T-cell (primary cell): ENCODE measurements around the gene SCN5A. TPM values are rescaled to one million over a fixed set of nuclear protein-coding genes. Genes with fewer than 3 reads are reported as not detected.

Experiments used
- ATAC-seq, 4 experiments: fragments of 200-7000 bp in 3 of 4; fragments of 150-1000 bp in 1 of 4; cut with Tn5 transposase; replicated peaks in 1 of 4; 1 replicate in 3 of 4; 2 replicates in 1 of 4; pipeline ENCODE4 v1.10.0; 2021; ENCODE audit warnings: moderate library complexity in 3 of 4, mild to moderate bottlenecking in 2 of 4, moderate number of reproducible peaks in 1 of 4
- CTCF ChIA-PET, 2 donors: fragments of 300-600 bp; sonication (Branson Sonifier 250); formaldehyde crosslinking; loops; one replicate each; lab custom pipeline; 2022; ENCODE audit warnings: antibody characterized with exemption in 2 of 2; lab: Charles Lee
- POLR2A ChIA-PET, 2 donors: fragments of 300-600 bp; sonication (Branson Sonifier 250); formaldehyde crosslinking; loops; one replicate each; lab custom pipeline; 2022; ENCODE audit warnings: antibody characterized with exemption in 2 of 2; lab: Charles Lee
- DNase-seq, 35 experiments: peaks; one replicate each; pipeline versions ENCODE4 v3.0.0 to v3.0.0-alpha.2; 2013 to 2023
- H3K27ac ChIP-seq: one replicate; pipeline ENCODE4 v1.5.1; 2013; ENCODE audit warnings: low read length
- H3K27me3 ChIP-seq, 2 experiments: replicated peaks in 1 of 2; 1 replicate in 1 of 2; 2 replicates in 1 of 2; pipeline versions ENCODE4 v1.6.1 to v1.7.0; 2013; ENCODE audit warnings: low read length in 1 of 2, mixed read lengths in 1 of 2; ENCODE audit not compliant: control insufficient read depth in 2 of 2, insufficient read depth in 2 of 2; ENCODE audit errors: extremely low read depth in 1 of 2
- H3K36me3 ChIP-seq, 2 donors: 1 replicate in 1 of 2; 2 replicates in 1 of 2; pipeline versions ENCODE4 v1.6.1 to v1.7.0; 2013; ENCODE audit warnings: low read length in 1 of 2; ENCODE audit not compliant: control insufficient read depth in 2 of 2, insufficient read depth in 1 of 2; ENCODE audit errors: extremely low read depth in 1 of 2
- H3K4me1 ChIP-seq, 2 experiments: 1 replicate in 1 of 2; 2 replicates in 1 of 2; pipeline versions ENCODE4 v1.6.1 to v1.7.0; 2013; ENCODE audit warnings: low read length in 2 of 2, mixed read lengths in 1 of 2; ENCODE audit not compliant: insufficient read depth in 2 of 2, control insufficient read depth in 1 of 2; ENCODE audit errors: extremely low read depth in 1 of 2
- H3K4me3 ChIP-seq, 2 donors: 1 replicate in 1 of 2; 2 replicates in 1 of 2; pipeline versions ENCODE4 v1.5.1 to v1.7.0; 2013; ENCODE audit warnings: mild to moderate bottlenecking in 2 of 2, low read length in 1 of 2, moderate library complexity in 1 of 2; ENCODE audit not compliant: control insufficient read depth in 1 of 2; ENCODE audit errors: extremely low read depth in 1 of 2
- H3K9me3 ChIP-seq: 2 replicates; pipeline ENCODE4 v1.7.0; 2013
- H3K27ac Mint-ChIP-seq, 2 donors: one replicate each; pipeline ENCODE4 v1.8.0; 2020 to 2021; ENCODE audit warnings: mild to moderate bottlenecking in 2 of 2, mixed read lengths in 2 of 2
- H3K27me3 Mint-ChIP-seq, 2 donors: one replicate each; pipeline ENCODE4 v1.8.0; 2021 to 2022; ENCODE audit warnings: mixed read lengths in 2 of 2
- H3K36me3 Mint-ChIP-seq: one replicate; pipeline ENCODE4 v1.8.0; 2021; ENCODE audit warnings: mixed read lengths
- H3K4me1 Mint-ChIP-seq, 3 donors: one replicate each; pipeline ENCODE4 v1.8.0; 2020 to 2022; ENCODE audit warnings: mixed read lengths in 3 of 3, mild to moderate bottlenecking in 1 of 3
- H3K4me3 Mint-ChIP-seq, 3 donors: one replicate each; pipeline ENCODE4 v1.8.0; 2020 to 2022; ENCODE audit warnings: mild to moderate bottlenecking in 3 of 3, mixed read lengths in 3 of 3, moderate library complexity in 3 of 3
- H3K9me3 Mint-ChIP-seq, 3 donors: one replicate each; pipeline ENCODE4 v1.8.0; 2020 to 2022; ENCODE audit warnings: mixed read lengths in 3 of 3
- WGBS: methylation state at CpG from one replicate; pipeline ENCODE4 v1.1.5; 2013; ENCODE audit warnings: missing lambda C conversion rate; ENCODE audit not compliant: insufficient coverage; 5-methylcytosine and 5-hydroxymethylcytosine counted together
- total RNA-seq, 35 experiments: library from RNA in 6 of 35; stranded (reverse) in 6 of 35; fragments of 120-200 nt in 1 of 35; gene quantifications; one replicate each; pipeline versions ENCODE4 v1.2.1 to v1.2.4 and lab custom pipeline; 2013 to 2026

SCN5A gene
- total RNA-seq, 5 donors from 2014 or later (not counting 1 experiment from before 2014, with no cell fraction given), result 0.12 to 0.47 (median 0.23) TPM; not detected in 2

GRCh38 chr3:38585791-38586420 lies 63.6 kb downstream of the SCN5A start:
- H3K27ac Mint-ChIP-seq, result no peak overlapping the region
- no peaks in the 10 kb centered on the region for H3K36me3 ChIP-seq
- no peak overlapping the region for H3K4me3 Mint-ChIP-seq
- no peaks in the 10 kb centered on the region for H3K4me1 ChIP-seq
- H3K9me3 ChIP-seq, result no peaks in the 10 kb centered on the region
- H3K27ac ChIP-seq, result no peak overlapping the region
- peaks cover 0 to 19% of the 10 kb centered on the region in 2 experiments for H3K27me3 ChIP-seq
- H3K27me3 Mint-ChIP-seq, result peaks cover 3 to 17% of the 10 kb centered on the region in 2 donors
- CTCF ChIA-PET, result no interaction called here
- no peaks in the 10 kb centered on the region for H3K4me1 Mint-ChIP-seq
- no peak overlapping the region for H3K4me3 ChIP-seq
- ATAC-seq (peak in 1 of 4 experiments; percentile 13), DNase-seq (peak in 3 of 35 experiments; percentile 2 to 19 (median 2))
- H3K36me3 Mint-ChIP-seq, result no peaks in the 10 kb centered on the region
- H3K9me3 Mint-ChIP-seq, result no peaks in the 10 kb centered on the region
- POLR2A ChIA-PET, result no interaction called here
- WGBS, result 88% methylated on average over 6 of the region's 8 CpGs

GRCh38 chr3:38583688-38584087 lies 65.8 kb downstream of the SCN5A start:
- no peaks in the 10 kb centered on the region for H3K36me3 ChIP-seq
- H3K27me3 Mint-ChIP-seq, result peaks cover 3 to 9% of the 10 kb centered on the region in 2 donors
- H3K27ac Mint-ChIP-seq, result no peak overlapping the region
- H3K27me3 ChIP-seq, result peaks cover 0 to 21% of the 10 kb centered on the region in 2 experiments
- H3K4me1 ChIP-seq, result no peaks in the 10 kb centered on the region
- peak in 1 of 35 experiments; percentile 11 for DNase-seq
- no peaks in the 10 kb centered on the region for H3K4me1 Mint-ChIP-seq
- WGBS, result 76% methylated on average over 6 of the region's 6 CpGs
- ATAC-seq, result no peak
- no peak overlapping the region for H3K27ac ChIP-seq
- no peaks in the 10 kb centered on the region for H3K36me3 Mint-ChIP-seq
- no peak overlapping the region for H3K4me3 ChIP-seq
- H3K9me3 ChIP-seq, result no peaks in the 10 kb centered on the region
- no peaks in the 10 kb centered on the region for H3K9me3 Mint-ChIP-seq
- no peak overlapping the region for H3K4me3 Mint-ChIP-seq
- ChIA-PET POLR2A (no interaction called here), CTCF (no interaction called here)

- POLR2A ChIA-PET, result no interaction called here
- no peaks in the 10 kb centered on the region for H3K4me1 ChIP-seq
- H3K9me3 ChIP-seq, result no peaks in the 10 kb centered on the region
- H3K27me3 ChIP-seq, result peaks cover 0 to 20% of the 10 kb centered on the region in 2 experiments
- DNase-seq, result peak in 1 of 35 experiments; percentile 17
- H3K4me3 Mint-ChIP-seq, result no peak overlapping the region
- CTCF ChIA-PET, result no interaction called here
- H3K36me3 Mint-ChIP-seq, result no peaks in the 10 kb centered on the region
- ATAC-seq, result no peak
- H3K36me3 ChIP-seq, result no peaks in the 10 kb centered on the region
- H3K9me3 Mint-ChIP-seq, result no peaks in the 10 kb centered on the region
- no peaks in the 10 kb centered on the region for H3K4me1 Mint-ChIP-seq
- H3K27ac ChIP-seq, result no peak overlapping the region
- no peak overlapping the region for H3K4me3 ChIP-seq
- peaks cover 3 to 5% of the 10 kb centered on the region in 2 donors for H3K27me3 Mint-ChIP-seq
- H3K27ac Mint-ChIP-seq, result no peak overlapping the region
- no CpG with 5 or more reads among the region's 8 CpGs for WGBS
Observed at GRCh38 chr3:38582941-38583645, 66.4 kb downstream of the SCN5A start.

GRCh38 chr3:38582316-38582715 lies 67.2 kb downstream of the SCN5A start:
- POLR2A ChIA-PET, result no interaction called here
- DNase-seq, result peak in 1 of 35 experiments; percentile 7
- Mint-ChIP-seq H3K4me3 (no peak overlapping the region), H3K36me3 (no peaks in the 10 kb centered on the region), H3K9me3 (no peaks in the 10 kb centered on the region), H3K27ac (no peak overlapping the region), H3K4me1 (no peaks in the 10 kb centered on the region), H3K27me3 (no peaks in the 10 kb centered on the region)
- no peaks in the 10 kb centered on the region for H3K4me1 ChIP-seq
- ATAC-seq, result no peak
- CTCF ChIA-PET, result no interaction called here
- no peak overlapping the region for H3K4me3 ChIP-seq
- 82% methylated on average over 4 of the region's 6 CpGs for WGBS
- no peaks in the 10 kb centered on the region for H3K36me3 ChIP-seq
- H3K9me3 ChIP-seq, result no peaks in the 10 kb centered on the region
- no peak overlapping the region for H3K27ac ChIP-seq
- H3K27me3 ChIP-seq, result peaks cover 0 to 23% of the 10 kb centered on the region in 2 experiments

GRCh38 chr3:38581774-38582173 lies 67.7 kb downstream of the SCN5A start:
- Histone ChIP-seq H3K4me1 (no peaks in the 10 kb centered on the region), H3K4me3 (no peak overlapping the region), H3K9me3 (no peaks in the 10 kb centered on the region), H3K27me3 (peaks cover 0 to 28% of the 10 kb centered on the region in 2 experiments), H3K27ac (no peak overlapping the region), H3K36me3 (no peaks in the 10 kb centered on the region)
- Mint-ChIP-seq H3K27me3 (no peaks in the 10 kb centered on the region), H3K27ac (no peak overlapping the region), H3K36me3 (no peaks in the 10 kb centered on the region), H3K4me3 (no peak overlapping the region), H3K9me3 (no peaks in the 10 kb centered on the region), H3K4me1 (no peaks in the 10 kb centered on the region)
- POLR2A ChIA-PET, result no interaction called here
- ATAC-seq, result no peak
- DNase-seq, result peak in 1 of 35 experiments; percentile 19
- CTCF ChIA-PET, result no interaction called here
- 67% methylated on average over 1 of the region's 2 CpGs for WGBS

- H3K9me3 ChIP-seq, result no peaks in the 10 kb centered on the region
- H3K4me1 ChIP-seq, result no peaks in the 10 kb centered on the region
- no peaks in the 10 kb centered on the region for H3K36me3 ChIP-seq
- 85% methylated on average over 13 of the region's 21 CpGs for WGBS
- no peak overlapping the region for H3K27ac ChIP-seq
- H3K27me3 ChIP-seq, result peaks cover 0 to 34% of the 10 kb centered on the region in 2 experiments
- no peak overlapping the region for H3K4me3 ChIP-seq
- Mint-ChIP-seq H3K27ac (no peak overlapping the region), H3K4me3 (no peak overlapping the region), H3K4me1 (no peaks in the 10 kb centered on the region), H3K27me3 (peaks cover 0 to 3% of the 10 kb centered on the region in 2 donors), H3K36me3 (no peaks in the 10 kb centered on the region), H3K9me3 (no peaks in the 10 kb centered on the region)
- ATAC-seq (no peak), DNase-seq (peak in 1 of 35 experiments; percentile 17)
- CTCF ChIA-PET, result no interaction called here
- POLR2A ChIA-PET, result no interaction called here
Observed at GRCh38 chr3:38580450-38581382, 68.8 kb downstream of the SCN5A start.
